ENCODE results near the gene ITPRID2. TPM values are rescaled to one million over a fixed set of nuclear protein-coding genes. Genes with fewer than 3 reads are reported as not detected.
A peak's percentile ranks its signal among the peaks of the same experiment; 100 is the strongest.

ITPRID2 gene
- total RNA-seq, 3 donors from 2014 or later: 184 to 381 (median 299) TPM

- Histone ChIP-seq H3K9me3 (no peaks in the 10 kb centered on the region), H3K4me3 (no peak overlapping the region), H3K36me3 (ENCODE audit: low read depth) (no peaks in the 10 kb centered on the region), H3K4me1 (ENCODE audit: low read depth) (peaks cover 12% of the 10 kb centered on the region)
- intact Hi-C loops (cut with DNase I, micrococcal nuclease): no loop called here
- DNase-seq: no peak
- no peak for ATAC-seq
- TF ChIP-seq CTCF (IDR thresholded peaks at IDR 0.05): no peak
Observed at GRCh38 chr2:181894381-181894780, 2.9 kb downstream of the ITPRID2 start.

- H3K36me3 ChIP-seq (ENCODE audit: low read depth): no peaks in the 10 kb centered on the region
- ATAC-seq (peak; percentile 19), DNase-seq (no peak)
- peaks cover 18% of the 10 kb centered on the region for H3K4me1 ChIP-seq (ENCODE audit: low read depth)
- no peak for TF ChIP-seq CTCF (IDR thresholded peaks at IDR 0.05)
- intact Hi-C loops (cut with DNase I, micrococcal nuclease): no loop called here
- H3K4me3 ChIP-seq: peak overlapping the region; percentile 4
- H3K9me3 ChIP-seq: no peaks in the 10 kb centered on the region
Observed at GRCh38 chr2:181895818-181896217, 4.3 kb downstream of the ITPRID2 start.

GRCh38 chr2:181896286-181896685 is 4.8 kb downstream of the ITPRID2 start:
- H3K36me3 ChIP-seq (ENCODE audit: low read depth): no peaks in the 10 kb centered on the region
- DNase-seq (peak in 1 of 3 donors; percentile 19), ATAC-seq (peak; percentile 29)
- intact Hi-C loops (cut with DNase I, micrococcal nuclease): no loop called here
- H3K4me1 ChIP-seq (ENCODE audit: low read depth): peaks cover 18% of the 10 kb centered on the region
- TF ChIP-seq CTCF (IDR thresholded peaks at IDR 0.05): no peak
- peak overlapping the region; percentile 4 for H3K4me3 ChIP-seq
- no peaks in the 10 kb centered on the region for H3K9me3 ChIP-seq

GRCh38 chr2:181900007-181900651 is 8.6 kb downstream of the ITPRID2 start:
- Histone ChIP-seq H3K4me1 (ENCODE audit: low read depth) (peaks cover 19% of the 10 kb centered on the region), H3K9me3 (no peaks in the 10 kb centered on the region), H3K36me3 (ENCODE audit: low read depth) (peaks cover 10% of the 10 kb centered on the region), H3K4me3 (no peak overlapping the region)
- no peak for TF ChIP-seq CTCF (IDR thresholded peaks at IDR 0.05)
- no peak for DNase-seq
- intact Hi-C loops (cut with DNase I, micrococcal nuclease): loop anchor here in 1 of 2 donors (10.0 kb wide), 1 partner anchor 155 kb away; no protein-coding TSS in a partner anchor
- ATAC-seq: peak; percentile 77

GRCh38 chr2:181902625-181903024 is 11.1 kb downstream of the ITPRID2 start:
- intact Hi-C loops (cut with DNase I, micrococcal nuclease): loop anchor here in 1 of 2 donors (10.0 kb wide), 1 partner anchor 158 kb away; no protein-coding TSS in a partner anchor
- no peak overlapping the region for H3K4me3 ChIP-seq
- TF ChIP-seq CTCF (IDR thresholded peaks at IDR 0.05): no peak
- ATAC-seq: no peak
- H3K4me1 ChIP-seq (ENCODE audit: low read depth): peaks cover 14% of the 10 kb centered on the region
- no peaks in the 10 kb centered on the region for H3K9me3 ChIP-seq
- H3K36me3 ChIP-seq (ENCODE audit: low read depth): peaks cover 10% of the 10 kb centered on the region
- DNase-seq: no peak

Measured in mucosa of descending colon (tissue), 3 donors.